NCI-H69 (cell line): ENCODE data around the gene TP53BP2.
A peak's percentile ranks its signal among the peaks of the same experiment; 100 is the strongest.

Source experiments
- DNase-seq: peaks from one replicate; lab custom pipeline; 2025; lab: John Stamatoyannopoulos, UW

The TP53BP2 gene

GRCh38 chr1:223792046-223792445 lies 53.7 kb downstream of the TP53BP2 start:
- DNase-seq: no peak

- DNase-seq: no peak
Observed at GRCh38 chr1:223788746-223789415, 56.9 kb downstream of the TP53BP2 start.

GRCh38 chr1:223785808-223786207 lies 59.9 kb downstream of the TP53BP2 start:
- DNase-seq: no peak

GRCh38 chr1:223784541-223784940 lies 61.2 kb downstream of the TP53BP2 start:
- no peak for DNase-seq

- no peak for DNase-seq
Observed at GRCh38 chr1:223783676-223784075, 62.1 kb downstream of the TP53BP2 start.

GRCh38 chr1:223780949-223781348 lies 64.8 kb downstream of the TP53BP2 start:
- no peak for DNase-seq

- no peak for DNase-seq
Observed at GRCh38 chr1:223780318-223780717, 65.4 kb downstream of the TP53BP2 start.

- DNase-seq: no peak
Observed at GRCh38 chr1:223776826-223777454, 68.8 kb downstream of the TP53BP2 start.

GRCh38 chr1:223776075-223776814 lies 69.5 kb downstream of the TP53BP2 start:
- DNase-seq: no peak

- DNase-seq: no peak
Observed at GRCh38 chr1:223775711-223776074, 70.1 kb downstream of the TP53BP2 start.

GRCh38 chr1:223775054-223775453 lies 70.7 kb downstream of the TP53BP2 start:
- DNase-seq: no peak

GRCh38 chr1:223774134-223774814 lies 71.5 kb downstream of the TP53BP2 start:
- no peak for DNase-seq

- no peak for DNase-seq
Observed at GRCh38 chr1:223772771-223773160, 73.0 kb downstream of the TP53BP2 start.

GRCh38 chr1:223771814-223772770 lies 73.7 kb downstream of the TP53BP2 start:
- DNase-seq: peak; percentile 11

- DNase-seq: no peak
Observed at GRCh38 chr1:223771469-223771813, 74.3 kb downstream of the TP53BP2 start.

GRCh38 chr1:223770621-223771315 lies 75.0 kb downstream of the TP53BP2 start:
- DNase-seq: no peak

- DNase-seq: peak; percentile 90
Observed at GRCh38 chr1:223765719-223766340, 79.9 kb downstream of the TP53BP2 start.

GRCh38 chr1:223765036-223765718 lies 80.6 kb downstream of the TP53BP2 start:
- DNase-seq: peak; percentile 92

GRCh38 chr1:223763881-223764280 lies 81.9 kb downstream of the TP53BP2 start:
- peak; percentile 5 for DNase-seq

GRCh38 chr1:223763251-223763650 lies 82.5 kb downstream of the TP53BP2 start:
- peak; percentile 16 for DNase-seq
